ENCODE measurements around the gene TSPAN9. TPM values are rescaled to one million over a fixed set of nuclear protein-coding genes. Genes with fewer than 3 reads are reported as not detected.

Gene TSPAN9
- total RNA-seq, 2 donors from 2014 or later: 39.5 to 50.2 TPM

DNA sequence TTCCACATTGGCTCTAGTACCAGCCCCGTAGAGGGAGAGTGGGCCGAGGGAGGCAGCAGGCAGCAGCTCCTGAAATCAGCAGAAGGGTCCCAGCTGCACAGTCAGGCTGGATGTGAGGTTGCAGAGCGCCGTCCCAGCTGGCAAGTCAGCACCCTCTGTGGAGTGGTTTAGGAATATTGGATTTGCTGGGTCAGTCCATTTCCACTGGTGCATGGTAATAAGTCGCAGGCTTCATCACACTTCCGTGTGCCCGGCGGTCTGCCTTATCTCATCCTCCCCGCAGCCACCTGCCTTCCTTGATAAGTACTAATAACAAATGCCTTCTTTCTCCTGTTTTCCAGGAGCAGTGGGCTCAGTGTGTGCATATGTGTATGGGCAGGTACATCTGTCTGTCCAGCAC is 112.9 kb downstream of the TSPAN9 start:
- Histone ChIP-seq H3K4me1 (ENCODE audit: control insufficient read depth in 1 of 2, low read depth in 2 of 2) (peaks cover 16 to 49% of the 10 kb centered on the region in 2 donors), H3K4me3 (no peak overlapping the region), H3K36me3 (no peaks in the 10 kb centered on the region), H3K27ac (no peak overlapping the region), H3K9me3 (no peaks in the 10 kb centered on the region), H3K27me3 (replicated peaks; ENCODE audit: insufficient read depth) (no peaks in the 10 kb centered on the region)
- DNase-seq (ENCODE audit: low spot score) (no peak), ATAC-seq (ENCODE audit: insufficient number of reproducible peaks, low FRiP score, low read depth) (no peak)
- TF ChIP-seq, protein P1, sequence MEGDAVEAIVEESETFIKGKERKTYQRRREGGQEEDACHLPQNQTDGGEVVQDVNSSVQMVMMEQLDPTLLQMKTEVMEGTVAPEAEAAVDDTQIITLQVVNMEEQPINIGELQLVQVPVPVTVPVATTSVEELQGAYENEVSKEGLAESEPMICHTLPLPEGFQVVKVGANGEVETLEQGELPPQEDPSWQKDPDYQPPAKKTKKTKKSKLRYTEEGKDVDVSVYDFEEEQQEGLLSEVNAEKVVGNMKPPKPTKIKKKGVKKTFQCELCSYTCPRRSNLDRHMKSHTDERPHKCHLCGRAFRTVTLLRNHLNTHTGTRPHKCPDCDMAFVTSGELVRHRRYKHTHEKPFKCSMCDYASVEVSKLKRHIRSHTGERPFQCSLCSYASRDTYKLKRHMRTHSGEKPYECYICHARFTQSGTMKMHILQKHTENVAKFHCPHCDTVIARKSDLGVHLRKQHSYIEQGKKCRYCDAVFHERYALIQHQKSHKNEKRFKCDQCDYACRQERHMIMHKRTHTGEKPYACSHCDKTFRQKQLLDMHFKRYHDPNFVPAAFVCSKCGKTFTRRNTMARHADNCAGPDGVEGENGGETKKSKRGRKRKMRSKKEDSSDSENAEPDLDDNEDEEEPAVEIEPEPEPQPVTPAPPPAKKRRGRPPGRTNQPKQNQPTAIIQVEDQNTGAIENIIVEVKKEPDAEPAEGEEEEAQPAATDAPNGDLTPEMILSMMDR (IDR thresholded peaks at IDR 0.05): no peak

DNA sequence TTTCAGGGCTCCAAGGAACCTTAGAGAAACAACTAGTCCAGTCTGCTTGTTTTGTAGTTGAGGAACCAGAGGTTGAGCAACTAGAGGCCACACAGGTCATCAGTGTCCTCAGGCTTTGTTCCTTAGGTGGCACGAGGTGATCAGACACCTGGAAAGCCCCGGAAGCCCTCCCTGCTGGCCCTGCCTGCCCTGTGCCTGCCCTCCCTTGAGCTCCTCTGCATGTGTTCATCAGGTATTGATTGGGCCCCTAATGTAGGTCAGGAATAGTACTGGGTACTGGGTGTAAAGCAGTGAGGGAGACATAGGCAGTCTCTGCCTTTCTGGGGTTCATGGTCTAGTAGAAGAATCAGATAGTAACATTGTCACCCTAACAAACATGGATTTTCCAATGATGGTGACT is 114.3 kb downstream of the TSPAN9 start:
- Histone ChIP-seq H3K4me3 (no peak overlapping the region), H3K4me1 (ENCODE audit: control insufficient read depth in 1 of 2, low read depth in 2 of 2) (peaks cover 2 to 36% of the 10 kb centered on the region in 2 donors), H3K27ac (no peak overlapping the region), H3K27me3 (replicated peaks; ENCODE audit: insufficient read depth) (no peaks in the 10 kb centered on the region), H3K9me3 (no peaks in the 10 kb centered on the region), H3K36me3 (no peaks in the 10 kb centered on the region)
- ATAC-seq (ENCODE audit: insufficient number of reproducible peaks, low FRiP score, low read depth): no peak
- no peak for DNase-seq (ENCODE audit: low spot score)
- TF ChIP-seq, protein P1 (IDR thresholded peaks at IDR 0.05): no peak

DNA sequence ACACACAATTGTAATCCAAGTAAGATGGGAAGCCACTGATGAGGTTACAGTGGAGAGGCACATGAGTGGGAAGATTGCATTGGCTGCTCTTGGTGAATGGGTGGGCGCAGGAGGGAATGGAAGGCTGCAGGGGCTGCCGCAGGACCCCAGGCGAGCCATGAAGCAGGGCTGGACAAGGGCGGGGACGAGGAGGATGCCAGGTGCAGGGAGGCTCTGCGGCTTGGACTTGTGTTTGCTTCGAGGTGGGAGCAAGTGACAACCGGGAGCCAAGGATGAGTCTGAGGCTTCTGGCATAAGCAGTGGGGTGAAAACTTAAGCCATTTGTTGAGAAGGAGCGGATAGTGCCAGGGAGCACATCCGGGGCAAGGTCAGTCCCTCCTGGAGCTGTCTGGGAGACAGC is 115.0 kb downstream of the TSPAN9 start:
- Histone ChIP-seq H3K27me3 (replicated peaks; ENCODE audit: insufficient read depth) (no peaks in the 10 kb centered on the region), H3K4me1 (ENCODE audit: control insufficient read depth in 1 of 2, low read depth in 2 of 2) (peaks cover 0 to 28% of the 10 kb centered on the region in 2 donors), H3K9me3 (no peaks in the 10 kb centered on the region), H3K36me3 (no peaks in the 10 kb centered on the region), H3K4me3 (no peak overlapping the region), H3K27ac (no peak overlapping the region)
- ATAC-seq (ENCODE audit: insufficient number of reproducible peaks, low FRiP score, low read depth) (no peak), DNase-seq (ENCODE audit: low spot score) (no peak)
- TF ChIP-seq, protein P1 (IDR thresholded peaks at IDR 0.05): no peak

GRCh38 chr12:3193131-3193530 is 116.0 kb downstream of the TSPAN9 start:
- ATAC-seq (ENCODE audit: insufficient number of reproducible peaks, low FRiP score, low read depth) (no peak), DNase-seq (ENCODE audit: low spot score) (no peak)
- Histone ChIP-seq H3K9me3 (no peaks in the 10 kb centered on the region), H3K36me3 (no peaks in the 10 kb centered on the region), H3K27ac (no peak overlapping the region), H3K4me1 (ENCODE audit: control insufficient read depth in 1 of 2, low read depth in 2 of 2) (peaks cover 0 to 22% of the 10 kb centered on the region in 2 donors), H3K27me3 (replicated peaks; ENCODE audit: insufficient read depth) (no peaks in the 10 kb centered on the region), H3K4me3 (no peak overlapping the region)
- TF ChIP-seq, protein P1 (IDR thresholded peaks at IDR 0.05): no peak

GRCh38 chr12:3193755-3194154 is 116.6 kb downstream of the TSPAN9 start:
- no peak overlapping the region for H3K4me3 ChIP-seq
- no peaks in the 10 kb centered on the region for H3K27me3 ChIP-seq (replicated peaks; ENCODE audit: insufficient read depth)
- TF ChIP-seq, protein P1 (IDR thresholded peaks at IDR 0.05): no peak
- no peaks in the 10 kb centered on the region for H3K9me3 ChIP-seq
- ATAC-seq (ENCODE audit: insufficient number of reproducible peaks, low FRiP score, low read depth): no peak
- H3K36me3 ChIP-seq: no peaks in the 10 kb centered on the region
- H3K4me1 ChIP-seq (ENCODE audit: control insufficient read depth in 1 of 2, low read depth in 2 of 2): peaks cover 0 to 15% of the 10 kb centered on the region in 2 donors
- no peak overlapping the region for H3K27ac ChIP-seq
- DNase-seq (ENCODE audit: low spot score): no peak

Data from thoracic aorta (tissue), 2 donors.